GM18507 (cell line): ENCODE results near the gene PIMREG.

Source experiments
- DNase-seq: peaks from one replicate; pipeline ENCODE4 v3.0.0; 2011; ENCODE audit warnings: low read depth; ENCODE audit not compliant: insufficient read length; ENCODE audit errors: extremely low spot score
- FAIRE-seq: peaks from 2 replicates; lab custom pipeline; 2011; peaks lifted over from hg19 to GRCh38; lab: Jason Lieb, UNC

The PIMREG gene

DNA sequence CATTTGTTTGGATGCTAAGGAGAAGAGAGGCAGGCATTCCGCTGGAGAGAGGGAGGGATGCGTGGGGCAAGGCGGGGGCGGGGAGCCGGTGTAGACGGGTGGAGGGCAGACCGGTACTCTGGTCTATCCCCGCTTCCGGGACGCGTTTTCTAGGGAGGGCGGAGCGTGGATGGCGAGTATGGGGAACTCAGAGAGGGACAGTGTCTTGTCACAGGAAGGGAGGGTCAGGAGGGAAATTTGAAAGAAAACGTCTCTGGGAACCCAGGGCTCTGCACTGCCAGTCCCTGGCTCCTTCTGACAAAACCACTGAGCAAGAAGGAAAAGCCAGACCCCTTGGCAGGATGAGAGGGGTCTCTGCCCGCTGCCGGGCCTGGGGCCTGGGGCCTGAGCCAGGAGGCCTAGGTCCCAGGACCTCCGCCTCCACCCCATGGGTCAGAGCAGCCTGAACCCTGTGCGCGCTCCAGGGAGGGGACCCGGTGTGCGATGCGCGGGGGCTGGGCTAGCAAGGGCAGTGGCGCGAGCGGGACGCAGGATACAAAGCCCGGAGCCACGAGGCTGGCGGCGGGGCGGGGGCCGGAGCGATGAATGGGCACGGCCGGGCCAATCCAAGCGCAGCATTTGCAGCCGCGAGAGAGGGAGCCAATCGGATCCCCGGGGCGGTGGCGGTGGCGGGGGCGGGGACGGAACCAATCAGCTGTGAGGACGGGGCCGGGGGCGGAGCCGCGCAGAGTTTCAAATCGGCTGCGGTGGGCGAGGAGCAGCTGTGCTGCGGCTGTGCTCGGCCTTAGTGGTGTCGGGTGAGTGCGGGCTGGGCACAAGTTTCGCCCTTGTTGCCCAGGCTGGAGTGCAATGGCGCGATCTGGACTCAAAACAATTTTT lies at the start of gene PIMREG:
TSS of gene PIMREG (plus strand) at position 764 of the 879 bp plus-strand sequence. CDS start 656 bp downstream, outside the sequence.
- peak; percentile 94 for FAIRE-seq
- DNase-seq = peak; percentile 91

DNA sequence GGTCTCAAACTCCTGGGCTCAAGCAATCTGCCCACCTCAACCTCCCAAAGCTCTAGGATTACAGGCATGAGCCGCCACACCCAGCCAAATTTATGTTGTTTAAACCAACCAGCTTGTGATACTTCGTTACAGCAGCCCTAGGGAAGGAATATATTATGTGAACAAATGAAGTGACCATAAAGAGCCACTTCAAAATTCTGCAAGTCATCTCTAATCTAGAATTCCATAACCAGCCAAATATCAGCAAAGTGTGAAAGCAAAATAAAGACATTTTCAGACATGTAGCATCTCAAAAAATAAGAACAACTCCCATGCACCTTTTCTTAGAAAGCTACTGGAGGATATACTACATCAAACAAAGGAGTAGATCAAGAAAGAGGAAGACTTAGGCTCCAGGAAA lies 45.3 kb upstream of the PIMREG start:
- DNase-seq (no peak), FAIRE-seq (no peak)

GRCh38 chr17:6402258-6402657 lies 42.0 kb upstream of the PIMREG start:
- FAIRE-seq = no peak
- no peak for DNase-seq

DNA sequence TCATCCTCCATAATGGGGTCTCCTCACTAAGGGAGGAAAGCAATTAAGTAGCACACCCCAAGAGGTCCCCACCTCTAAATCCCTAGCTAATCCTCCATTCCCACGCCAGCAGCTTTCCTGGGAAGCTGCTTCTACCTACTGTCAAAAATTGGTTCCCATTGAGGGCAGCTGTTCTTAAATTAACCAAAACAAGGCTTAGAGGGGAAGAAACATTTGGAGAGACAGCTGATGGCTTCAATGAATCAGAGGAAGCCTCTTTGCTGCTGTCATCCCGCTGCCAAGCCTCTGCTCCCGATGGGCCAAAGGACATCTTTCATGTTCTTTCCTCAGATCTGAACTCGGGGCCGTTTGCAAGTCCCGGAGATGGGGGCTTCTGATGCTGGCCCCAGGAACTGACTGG lies 36.0 kb upstream of the PIMREG start:
- DNase-seq (no peak), FAIRE-seq (no peak)

DNA sequence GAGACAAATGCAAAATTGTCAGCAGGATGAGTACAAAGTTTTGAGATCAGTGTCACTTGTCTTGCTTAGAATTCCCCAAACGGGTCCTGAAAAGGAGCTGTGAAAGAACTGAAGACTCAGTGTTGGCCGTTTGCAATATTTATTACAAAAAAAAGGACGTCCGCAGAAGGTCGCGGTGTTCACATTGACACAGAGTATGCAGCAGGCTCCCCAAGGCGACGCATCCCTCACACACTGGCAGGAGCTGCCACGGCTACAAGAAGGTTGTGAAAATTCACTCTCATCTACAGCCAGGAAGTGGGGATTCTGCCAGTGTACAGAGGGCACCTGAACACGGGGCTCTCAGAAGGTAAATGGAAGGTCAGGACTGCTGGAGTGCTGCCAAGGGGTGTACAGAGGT lies 35.5 kb upstream of the PIMREG start:
- FAIRE-seq (no peak), DNase-seq (no peak)

DNA sequence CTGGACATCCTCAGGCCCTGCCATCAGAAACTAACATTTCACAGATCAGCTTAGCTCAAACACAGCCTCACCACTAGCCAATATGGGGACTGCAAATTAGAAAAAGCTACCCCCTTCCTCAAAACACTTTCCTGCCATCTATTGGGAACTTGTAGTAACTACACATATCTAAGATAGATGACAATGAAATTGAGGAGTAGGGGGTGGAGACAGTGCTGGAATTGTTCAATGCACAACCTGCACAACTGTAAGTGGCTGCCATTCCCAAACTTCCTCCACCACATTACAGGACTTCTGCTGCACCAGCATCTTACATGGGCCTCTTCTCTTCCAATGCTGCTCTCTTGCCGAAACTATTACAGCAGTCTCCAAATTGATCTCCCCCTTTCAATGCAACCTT lies 31.2 kb upstream of the PIMREG start:
- peak; percentile 9 for DNase-seq

GRCh38 chr17:6415616-6416015 lies 28.6 kb upstream of the PIMREG start:
- FAIRE-seq (no peak), DNase-seq (no peak)

More for the DNA sequence above, 31.2 kb upstream of the PIMREG start:
- peak; percentile 65 for FAIRE-seq

- FAIRE-seq (no peak), DNase-seq (no peak)
These were observed 24.0 kb upstream of the PIMREG start for GRCh38 chr17:6420173-6420641.

DNA sequence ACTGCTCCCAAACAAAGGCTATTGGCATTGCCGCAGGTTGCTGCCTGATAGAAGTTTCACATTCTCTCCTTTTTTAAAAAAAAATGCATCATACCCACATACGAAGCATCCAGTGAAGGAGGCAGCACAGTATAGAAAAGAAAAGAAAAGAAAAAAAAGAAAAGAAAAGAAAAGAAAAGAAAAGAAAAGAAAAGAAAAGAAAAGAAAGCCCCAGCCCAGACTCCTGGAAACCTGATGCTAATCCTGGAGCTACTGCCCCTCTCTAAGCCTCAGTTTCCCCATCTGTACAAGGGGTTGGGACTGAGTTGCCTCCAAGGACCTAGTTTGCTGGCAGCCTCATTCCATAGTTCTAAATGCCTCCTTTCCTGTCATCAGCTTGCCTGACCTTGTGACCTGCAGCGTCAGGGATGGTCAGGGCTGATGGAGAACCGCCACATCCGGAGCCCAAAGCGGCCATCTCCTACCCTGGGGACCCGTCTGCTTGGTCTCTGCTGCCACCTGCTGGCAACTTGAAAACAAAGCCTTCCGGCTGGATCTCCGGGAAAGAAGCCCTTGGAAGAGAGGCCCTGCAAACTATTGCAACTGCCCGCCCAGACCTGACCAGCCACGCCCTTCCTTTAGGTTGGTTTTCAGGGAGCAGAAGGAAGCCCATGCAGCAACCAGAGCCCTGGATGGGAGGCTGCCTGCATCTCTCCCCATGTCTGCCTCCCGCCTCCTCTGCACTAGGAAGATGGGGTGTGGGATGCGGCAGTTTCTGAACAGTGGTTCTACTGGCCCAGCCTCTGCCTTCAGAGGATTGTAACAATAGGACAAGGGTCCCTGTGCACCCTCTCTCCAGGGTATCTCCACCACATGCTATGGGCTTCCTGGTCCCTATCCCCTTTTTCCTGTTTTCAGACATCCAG lies 22.3 kb upstream of the PIMREG start:
- peak; percentile 71 for DNase-seq
- FAIRE-seq = peak; percentile 88

DNA sequence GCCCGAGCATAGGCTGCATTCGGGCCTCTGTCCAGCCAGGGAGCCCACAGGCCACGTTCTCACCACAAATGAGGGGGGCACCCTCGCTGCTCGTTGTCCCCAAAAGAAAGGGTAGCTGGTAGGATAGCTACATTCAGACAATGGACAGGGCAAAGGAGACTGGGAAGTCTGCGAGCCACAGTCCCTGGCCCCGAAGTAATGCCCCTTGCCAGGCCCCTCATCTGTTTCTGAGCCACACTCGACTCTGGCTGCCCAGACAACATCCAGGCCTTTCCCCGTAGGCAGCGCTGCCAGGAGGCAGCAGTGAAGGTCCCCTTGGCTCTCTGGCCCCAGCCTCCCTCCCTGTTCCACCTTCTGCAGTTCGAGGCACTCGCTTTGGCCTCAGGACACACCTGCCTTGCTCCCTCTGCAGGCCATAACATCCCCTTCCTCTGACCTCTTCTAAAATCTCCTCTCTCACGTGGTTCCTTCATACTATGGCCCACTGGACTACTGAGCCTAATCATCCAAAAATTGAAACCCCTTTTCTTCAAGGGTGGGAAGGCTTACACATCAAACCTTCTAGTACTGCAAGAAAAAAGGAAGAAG lies 21.5 kb upstream of the PIMREG start:
- FAIRE-seq (no peak), DNase-seq (no peak)

GRCh38 chr17:6423931-6424330 lies 20.3 kb upstream of the PIMREG start:
- DNase-seq (no peak), FAIRE-seq (no peak)

DNA sequence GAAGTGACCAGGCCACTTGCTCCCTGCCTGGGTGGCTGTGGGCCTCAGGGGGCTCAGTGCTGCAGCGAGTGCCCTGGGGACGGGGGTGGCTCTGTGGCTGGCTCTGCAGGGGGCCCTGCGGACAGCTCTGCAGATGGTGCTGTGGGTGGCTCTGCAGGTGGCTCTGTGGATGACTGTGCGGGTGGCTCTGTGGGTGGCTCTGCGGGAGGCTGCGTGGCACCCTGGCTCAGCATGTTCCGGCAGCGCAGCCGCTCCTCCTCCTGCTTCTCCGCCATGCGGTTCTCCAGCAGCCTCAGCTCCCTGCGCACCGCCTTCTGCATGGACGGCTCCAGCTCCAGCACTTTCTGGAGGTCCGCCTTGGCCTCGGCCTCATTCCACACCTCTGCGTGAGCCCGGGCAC lies 18.8 kb upstream of the PIMREG start:
- FAIRE-seq (no peak), DNase-seq (no peak)

DNA sequence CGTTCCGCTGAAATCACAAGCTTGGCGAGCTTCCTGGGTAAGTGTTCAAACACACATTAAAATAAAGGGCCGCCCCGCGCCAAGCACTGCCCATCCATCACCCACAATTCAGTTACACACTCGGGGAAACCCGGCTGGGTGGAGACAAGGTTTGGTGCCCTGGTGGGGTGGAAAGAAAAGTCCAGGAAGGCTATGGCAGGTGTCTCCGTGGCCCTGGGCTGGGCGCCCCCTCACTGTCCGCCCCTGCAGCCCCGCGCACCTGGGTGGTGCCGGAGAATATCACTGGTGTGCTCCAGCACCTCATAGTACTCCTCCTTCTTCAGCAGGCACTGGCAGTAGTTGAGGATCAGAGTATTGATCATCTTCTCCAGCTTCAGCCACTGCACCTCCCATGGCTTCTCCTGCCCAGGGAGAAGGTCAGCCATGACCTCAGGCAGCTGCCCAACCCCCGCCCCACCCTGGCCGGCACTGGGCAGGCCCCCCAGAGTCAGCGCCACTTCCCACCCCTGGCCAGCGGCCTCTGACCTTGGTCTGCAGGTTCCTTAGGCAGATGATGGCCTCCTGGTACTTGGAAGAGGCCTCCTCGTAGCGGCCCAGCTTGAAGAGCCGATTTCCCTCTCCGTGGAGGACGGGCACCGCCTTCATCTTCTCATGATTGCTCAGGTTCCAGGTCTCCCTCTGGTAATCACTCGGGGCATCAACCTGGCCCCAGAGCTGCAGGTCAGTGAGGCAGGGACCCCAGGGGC lies 17.7 kb upstream of the PIMREG start:
- FAIRE-seq = no peak
- DNase-seq = no peak

- peak; percentile 20 for DNase-seq
- peak; percentile 78 for FAIRE-seq
These were observed 16.9 kb upstream of the PIMREG start for GRCh38 chr17:6427279-6427781.

- FAIRE-seq (no peak), DNase-seq (no peak)
These were observed 15.9 kb upstream of the PIMREG start for GRCh38 chr17:6428207-6428965.

DNA sequence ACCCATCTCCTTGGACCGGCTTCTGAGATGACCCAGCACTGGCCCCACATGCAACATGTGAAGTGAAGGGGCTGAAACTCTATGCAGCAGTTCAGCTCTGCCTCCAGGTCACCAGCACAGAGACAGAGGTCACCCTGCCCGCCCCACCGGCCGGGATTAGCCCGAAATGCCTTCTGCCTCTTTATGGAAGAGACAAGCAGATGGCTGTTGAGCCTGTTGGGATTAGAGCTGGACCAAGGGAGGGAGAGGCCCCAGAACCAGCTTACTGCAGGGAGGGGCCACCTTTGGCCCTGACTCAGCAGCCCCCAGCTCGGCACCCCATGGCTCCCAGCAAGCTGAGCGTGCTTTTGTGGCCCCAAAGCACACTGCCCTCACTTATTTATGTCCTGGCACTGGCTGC lies 15.0 kb upstream of the PIMREG start:
- no peak for DNase-seq
- FAIRE-seq = no peak

GRCh38 chr17:6430769-6431168 lies 13.5 kb upstream of the PIMREG start:
- FAIRE-seq = no peak
- DNase-seq = no peak

- DNase-seq = no peak
- no peak for FAIRE-seq
These were observed 9.2 kb upstream of the PIMREG start, which contains the start of gene AIPL1 for GRCh38 chr17:6435051-6435450. Gene AIPL1, minus strand, starts transcription at chr17:6435121. Its CDS starts 17 bp downstream, at chr17:6435104.
